GM19099 (cell line): Measurements from ENCODE around the gene CHFR.

Source experiments
- POLR2A ChIP-seq: IDR thresholded peaks from 3 replicates; pipeline ENCODE4 v1.6.1; 2011; ENCODE audit warnings: low read depth; ENCODE audit not compliant: insufficient read length; ENCODE audit errors: extremely low read depth

The CHFR gene

DNA sequence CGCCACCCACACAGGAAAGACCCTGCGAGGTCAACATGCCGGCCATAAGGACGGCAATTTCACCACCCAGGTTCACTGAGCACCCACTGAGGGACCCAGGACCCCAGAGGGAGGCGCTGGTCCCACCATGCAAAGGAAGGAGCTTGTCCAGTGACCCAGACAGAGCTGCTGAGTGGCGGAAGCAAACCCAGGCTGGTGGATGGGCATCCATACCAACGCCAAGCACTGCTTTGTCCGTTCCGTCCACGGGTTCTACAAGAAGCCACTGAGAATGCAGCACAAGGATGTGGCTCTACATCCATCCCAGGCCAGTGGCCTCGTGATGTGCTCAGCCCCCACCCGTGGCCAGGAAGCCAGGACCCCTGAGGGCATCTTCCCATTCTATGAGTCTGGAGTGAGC, 34.9 kb downstream of the CHFR start:
- TF ChIP-seq POLR2A: no peak

DNA sequence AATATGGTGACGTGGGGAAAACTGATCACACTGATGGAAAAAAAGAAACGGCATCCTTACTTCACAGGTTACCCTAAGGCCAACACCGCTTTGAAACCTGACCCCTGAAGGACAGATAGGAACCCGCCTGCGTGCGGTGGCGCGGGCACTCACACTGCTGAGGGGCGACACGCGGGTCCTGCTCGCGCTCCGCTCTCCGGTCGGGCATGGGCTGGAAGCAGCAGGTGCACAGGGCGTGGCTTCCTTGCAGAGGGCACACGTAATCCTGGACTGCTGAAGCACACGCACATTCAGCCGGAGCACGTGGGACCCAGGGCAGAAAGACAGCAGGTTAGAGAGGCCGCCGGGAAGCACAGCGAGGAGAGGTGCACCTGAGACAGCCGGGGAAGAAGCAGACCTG, 35.9 kb downstream of the CHFR start:
- TF ChIP-seq POLR2A: no peak

DNA sequence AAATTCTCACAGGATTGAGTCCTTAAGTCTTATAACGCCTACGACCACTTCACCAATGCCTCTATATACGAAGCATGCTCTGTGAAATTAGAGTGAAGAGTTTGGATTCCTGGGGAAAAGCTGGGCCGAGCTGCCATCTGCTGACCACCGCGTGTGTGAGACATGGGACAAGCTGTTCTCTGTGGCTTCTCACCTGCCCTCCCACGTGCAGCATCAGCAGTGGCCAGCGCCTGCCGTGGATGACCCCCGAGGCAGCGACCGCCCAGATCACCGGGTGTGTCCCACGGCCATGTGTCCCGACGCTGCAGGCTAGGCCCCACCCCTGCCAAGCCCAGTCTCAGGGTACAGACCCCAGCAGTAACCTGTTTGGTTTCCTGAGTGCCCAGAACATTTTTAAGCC, 37.1 kb downstream of the CHFR start:
- TF ChIP-seq POLR2A: no peak

DNA sequence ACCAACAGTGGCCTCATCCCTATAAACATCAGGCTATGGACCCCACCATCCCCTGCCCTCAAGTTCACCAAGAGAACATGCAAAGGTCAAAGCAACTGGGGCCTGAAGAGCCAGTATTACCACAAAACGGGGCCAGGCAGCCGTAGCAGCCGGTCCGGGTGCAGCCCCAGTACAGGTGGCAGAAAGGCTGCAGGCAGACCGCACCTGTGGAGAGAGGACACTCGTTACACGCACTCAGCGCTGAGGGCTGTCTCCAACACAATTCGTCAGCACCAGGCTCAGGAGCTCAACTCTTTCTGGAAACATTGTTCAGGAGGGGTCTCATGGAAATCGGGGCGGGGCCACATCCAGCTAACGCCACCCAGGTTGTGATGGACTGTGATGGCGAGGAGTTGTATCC, 38.9 kb downstream of the CHFR start:
- TF ChIP-seq POLR2A: no peak

DNA sequence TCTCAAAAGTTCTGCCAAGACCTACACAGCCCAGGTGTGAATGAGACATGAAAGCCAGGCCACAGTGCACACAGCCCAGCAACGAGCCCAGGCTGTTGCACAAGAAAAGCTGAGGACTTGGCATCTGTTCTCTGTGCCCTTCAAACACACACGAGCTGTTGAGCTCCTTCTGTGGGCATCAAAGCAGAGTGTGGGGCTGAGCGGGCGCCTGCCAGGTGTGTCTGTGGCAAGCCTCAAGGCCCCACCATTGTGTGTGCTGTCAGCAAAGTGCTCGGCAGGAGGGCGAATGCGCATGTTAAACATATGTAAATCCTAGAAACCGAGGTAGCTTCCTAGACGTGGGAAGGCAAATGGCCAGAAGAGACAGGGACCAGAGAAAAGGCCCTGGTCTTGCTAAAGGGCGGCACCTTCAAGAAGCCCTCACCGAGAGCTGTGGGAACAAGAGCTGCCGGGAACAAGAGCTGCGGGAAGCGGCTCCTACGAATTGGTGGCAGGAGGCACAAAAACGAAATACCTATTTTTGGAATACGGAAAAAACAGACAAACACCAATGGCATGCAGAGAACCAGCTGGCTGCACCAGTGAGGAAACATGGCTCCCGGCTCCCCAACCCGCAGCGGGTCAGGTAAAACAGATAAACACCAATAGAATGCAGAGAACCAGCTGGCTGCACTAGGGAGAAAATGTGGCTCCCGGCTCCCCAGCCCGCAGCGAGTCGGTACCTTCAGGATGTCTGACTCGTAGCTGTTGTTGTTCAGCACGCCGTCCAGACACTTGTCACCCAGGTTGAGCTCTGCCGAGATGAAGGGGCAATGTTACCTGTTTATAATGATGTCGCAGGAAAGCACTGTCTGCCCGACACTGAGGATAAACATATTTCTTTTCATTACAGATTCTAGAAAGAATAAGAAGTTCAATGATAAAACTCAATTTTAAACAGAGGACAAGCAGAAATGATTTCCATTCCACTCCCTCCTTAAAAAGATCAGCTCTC, 39.7 kb downstream of the CHFR start:
- no peak for TF ChIP-seq POLR2A

DNA sequence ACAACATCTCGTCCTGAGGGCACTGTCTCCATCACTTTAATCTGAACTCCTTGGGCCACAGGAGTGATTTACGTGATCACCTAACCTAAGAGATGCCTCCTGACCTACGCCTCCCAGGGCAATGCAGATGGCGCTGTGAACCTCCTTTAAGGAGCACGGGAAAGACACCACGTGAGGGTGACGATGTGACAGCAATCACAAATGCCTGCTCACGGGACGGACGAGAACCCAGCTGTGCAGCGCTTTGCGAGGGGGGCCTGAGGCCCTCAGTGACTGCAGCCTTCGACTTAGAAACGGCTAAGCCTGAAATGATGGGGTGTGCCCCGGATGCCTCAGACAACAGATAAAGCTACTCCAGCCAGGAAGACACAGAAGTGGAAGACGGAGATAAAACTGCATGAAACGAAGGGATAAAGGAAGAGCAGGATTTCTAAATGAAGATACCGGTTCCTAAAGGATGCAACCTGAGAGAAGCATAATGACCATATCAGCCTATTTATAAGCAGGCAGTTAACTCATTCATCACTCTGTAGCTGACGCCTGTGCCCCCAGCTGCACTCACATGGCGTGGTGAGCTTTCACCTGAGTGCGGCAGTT, 44.9 kb downstream of the CHFR start:
- TF ChIP-seq POLR2A: no peak

DNA sequence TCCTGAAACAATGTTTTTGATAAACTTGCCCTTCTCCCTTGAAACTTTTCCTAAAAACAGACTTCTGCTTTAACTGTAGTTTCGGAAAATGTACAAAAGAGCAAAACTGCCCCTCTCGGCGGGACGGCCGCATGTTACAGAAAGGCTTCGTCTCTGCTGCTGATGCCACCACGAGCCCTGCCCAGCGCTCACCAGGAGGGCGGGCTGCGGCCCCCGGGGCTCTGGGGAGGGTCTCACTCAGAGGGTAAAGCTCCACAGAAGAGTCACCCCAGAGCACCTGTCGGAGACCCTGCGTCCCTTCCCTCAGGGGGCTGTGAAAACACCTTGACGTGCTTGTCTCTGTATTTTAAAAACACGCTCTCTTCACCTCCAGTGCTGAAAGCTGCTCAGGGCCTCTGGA, 46.3 kb downstream of the CHFR start:
- TF ChIP-seq POLR2A: no peak

DNA sequence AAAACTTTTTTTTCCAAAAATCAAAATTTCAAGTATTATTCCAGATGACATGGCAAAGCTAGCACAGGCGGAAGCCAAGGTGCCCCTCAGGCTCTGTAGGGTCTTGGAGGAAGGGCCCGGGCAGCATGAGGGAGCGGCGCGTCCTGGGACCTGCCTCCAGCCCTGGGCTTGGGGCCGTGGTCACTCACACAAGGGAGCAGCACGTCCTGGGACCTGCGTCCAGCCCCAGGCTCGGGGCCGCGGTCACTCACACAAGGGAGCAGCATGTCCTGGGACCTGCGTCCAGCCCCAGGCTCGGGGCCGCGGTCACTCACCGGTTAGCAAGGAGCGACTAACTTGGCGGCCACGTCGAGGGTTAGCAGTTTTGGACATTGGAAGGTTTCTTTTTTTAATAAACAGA, 46.9 kb downstream of the CHFR start:
- TF ChIP-seq POLR2A: no peak

DNA sequence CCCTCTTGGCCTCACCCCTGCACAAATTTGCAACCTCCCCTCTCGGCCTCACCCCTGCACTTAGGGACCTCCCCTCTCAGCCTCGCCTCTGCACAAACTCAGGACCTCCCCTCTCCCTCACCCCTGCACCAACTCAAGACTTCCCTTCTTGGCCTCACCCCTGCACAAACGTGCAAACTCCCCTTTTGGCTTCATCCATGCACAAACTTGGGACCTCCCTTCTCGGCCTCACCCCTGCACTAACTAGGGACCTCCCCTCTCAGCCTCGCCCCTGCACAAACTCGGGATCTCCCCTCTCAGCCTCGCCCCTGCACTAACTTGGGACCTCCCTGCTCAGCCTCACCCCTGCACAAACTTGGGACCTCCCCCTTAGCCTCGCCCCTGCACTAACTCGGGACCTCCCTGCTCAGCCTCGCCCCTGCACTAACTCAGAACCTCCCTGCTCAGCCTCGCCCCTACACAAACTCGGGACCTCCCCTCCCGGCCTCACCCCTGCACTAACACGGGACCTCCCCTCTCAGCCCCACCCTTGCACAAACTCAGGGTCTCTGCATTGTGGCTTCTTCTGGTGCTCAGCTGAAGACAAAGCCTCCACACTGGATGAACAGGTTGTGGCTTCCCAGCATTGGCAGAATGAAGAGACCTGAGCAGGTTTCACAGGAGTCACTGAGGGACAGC, 47.7 kb downstream of the CHFR start:
- no peak for TF ChIP-seq POLR2A

DNA sequence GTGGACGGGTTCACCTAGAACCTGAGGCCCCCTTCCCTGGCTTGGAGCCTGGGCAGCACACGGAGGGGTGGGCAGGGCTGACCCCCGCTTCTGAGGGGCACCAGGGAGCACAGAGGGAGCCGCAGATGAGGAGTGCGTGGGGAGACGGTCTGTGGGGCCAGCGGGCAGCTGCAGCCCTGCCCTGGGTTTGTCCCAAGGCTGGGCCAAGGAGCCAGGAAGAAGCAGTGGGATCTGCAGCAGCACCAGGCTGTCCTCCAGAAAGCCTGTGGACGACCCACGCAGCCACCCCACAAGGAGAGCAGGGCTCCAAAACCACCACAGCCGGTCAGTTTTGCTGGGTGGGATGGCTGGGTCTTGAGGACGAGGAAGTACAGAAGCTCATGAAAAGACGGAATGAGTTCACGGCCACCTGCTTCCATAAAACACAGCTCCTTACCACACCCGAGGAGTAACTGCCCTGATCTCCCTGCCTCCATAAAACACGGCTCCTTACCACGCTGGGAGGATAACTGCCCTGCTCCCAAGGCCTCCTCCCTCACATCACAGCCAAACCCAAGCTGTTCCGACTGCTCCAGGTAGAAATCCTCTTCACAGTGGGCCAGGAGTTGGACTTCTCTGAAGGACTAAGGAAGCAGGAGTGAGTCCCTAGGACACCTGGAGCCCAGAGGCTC, 48.9 kb downstream of the CHFR start:
- no peak for TF ChIP-seq POLR2A

DNA sequence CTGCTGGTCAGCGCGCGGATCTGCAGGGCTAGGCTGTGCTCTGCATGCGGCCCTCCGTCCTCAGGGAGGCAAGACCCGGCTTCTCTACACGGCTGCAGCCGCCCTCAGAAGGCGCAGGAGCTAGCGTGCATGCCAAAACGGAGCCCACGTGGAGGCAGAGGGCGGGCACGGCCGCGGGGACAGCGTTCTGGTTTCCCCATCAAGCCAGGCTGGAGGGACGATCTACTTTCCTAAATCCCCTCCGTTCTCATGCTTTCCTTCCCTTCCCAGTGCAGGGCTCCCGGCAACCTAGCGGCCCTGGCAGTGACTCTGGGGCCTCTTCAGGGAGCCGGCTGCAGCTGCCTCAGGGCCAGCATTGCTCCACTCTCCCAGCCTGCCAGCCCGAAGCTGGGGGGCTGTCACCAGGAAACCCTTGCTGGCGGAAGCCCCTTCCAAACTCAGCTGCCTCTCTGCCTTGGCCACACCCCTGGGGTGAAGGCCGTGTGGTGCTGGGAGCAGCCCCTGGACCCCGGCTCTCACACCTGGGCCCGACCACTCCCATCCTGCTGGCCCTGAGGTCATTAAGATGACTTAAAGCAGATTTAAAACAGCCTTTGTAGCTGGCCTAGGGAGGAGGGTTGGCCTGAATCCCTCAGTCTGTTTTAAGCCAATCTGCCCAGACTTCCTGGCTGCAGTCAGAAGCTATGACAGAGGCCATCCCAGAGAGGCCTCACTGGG, 49.6 kb downstream of the CHFR start:
- TF ChIP-seq POLR2A: no peak

DNA sequence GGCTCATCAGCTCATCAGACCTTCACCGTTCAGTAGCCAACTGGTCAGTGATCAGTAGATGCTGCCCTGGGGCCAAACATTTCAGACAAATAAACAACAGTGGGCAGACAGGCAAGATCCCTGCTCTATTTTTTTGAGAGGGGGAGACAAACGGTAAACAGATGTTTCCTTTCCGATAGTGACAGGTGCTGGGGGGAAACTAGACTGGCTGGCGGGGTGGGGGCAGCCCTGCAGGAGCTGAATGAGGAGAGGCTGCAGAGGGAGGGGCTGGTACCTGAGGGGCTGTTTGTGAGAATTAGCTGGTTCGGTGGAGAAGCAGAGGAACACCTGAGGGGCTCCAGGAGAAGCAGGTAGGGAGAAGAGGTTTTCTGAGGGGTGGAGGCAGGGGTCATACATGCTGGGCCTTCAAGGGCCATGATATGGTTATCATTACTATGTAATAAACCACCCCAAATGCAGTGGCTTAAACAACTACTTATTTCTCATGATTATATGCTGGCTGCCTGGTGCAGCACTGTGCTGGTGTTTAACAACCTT, 50.5 kb downstream of the CHFR start:
- no peak for TF ChIP-seq POLR2A

DNA sequence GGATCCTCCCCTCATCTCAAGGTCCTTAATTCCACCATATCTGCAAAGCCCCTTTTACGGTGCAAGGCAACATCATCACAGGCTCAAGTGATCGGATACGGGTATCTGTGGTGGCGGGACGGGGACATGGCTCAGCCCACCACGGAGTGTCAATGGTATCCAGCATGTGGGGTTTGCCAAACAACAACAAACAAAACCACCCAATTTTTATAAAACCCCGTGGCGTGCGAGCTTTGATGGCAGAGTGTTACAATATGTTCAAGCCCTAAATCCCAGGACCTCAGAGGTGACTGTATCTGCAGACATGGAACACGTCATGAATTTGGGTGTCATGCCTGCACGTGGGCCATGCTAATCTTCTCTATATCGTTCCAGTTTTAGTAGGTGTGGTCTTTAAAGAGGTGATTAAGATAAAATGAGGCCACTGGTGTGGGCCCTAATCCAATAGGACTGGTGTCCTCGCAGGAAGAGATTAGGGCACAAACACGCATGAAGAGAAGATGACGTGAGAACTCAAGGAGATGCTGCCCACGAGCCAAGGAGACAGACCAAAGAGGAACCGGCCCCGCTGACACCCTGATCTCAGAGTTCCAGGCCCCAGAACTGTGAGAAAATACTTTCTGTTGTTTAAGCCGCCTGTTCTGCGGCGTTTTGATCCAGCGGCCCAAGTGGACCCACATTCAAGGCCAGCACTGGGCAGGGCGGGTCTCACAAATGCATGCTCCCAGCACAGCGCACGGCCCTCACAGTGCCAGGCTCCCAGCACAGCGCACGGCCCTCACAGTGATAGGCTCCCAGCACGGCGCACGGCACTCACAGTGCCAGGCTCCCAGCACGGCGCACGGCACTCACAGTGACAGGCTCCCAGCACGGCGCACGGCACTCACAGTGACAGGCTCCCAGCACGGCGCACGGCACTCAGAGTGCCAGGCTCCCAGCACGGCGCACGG, 52.1 kb downstream of the CHFR start:
- no peak for TF ChIP-seq POLR2A

DNA sequence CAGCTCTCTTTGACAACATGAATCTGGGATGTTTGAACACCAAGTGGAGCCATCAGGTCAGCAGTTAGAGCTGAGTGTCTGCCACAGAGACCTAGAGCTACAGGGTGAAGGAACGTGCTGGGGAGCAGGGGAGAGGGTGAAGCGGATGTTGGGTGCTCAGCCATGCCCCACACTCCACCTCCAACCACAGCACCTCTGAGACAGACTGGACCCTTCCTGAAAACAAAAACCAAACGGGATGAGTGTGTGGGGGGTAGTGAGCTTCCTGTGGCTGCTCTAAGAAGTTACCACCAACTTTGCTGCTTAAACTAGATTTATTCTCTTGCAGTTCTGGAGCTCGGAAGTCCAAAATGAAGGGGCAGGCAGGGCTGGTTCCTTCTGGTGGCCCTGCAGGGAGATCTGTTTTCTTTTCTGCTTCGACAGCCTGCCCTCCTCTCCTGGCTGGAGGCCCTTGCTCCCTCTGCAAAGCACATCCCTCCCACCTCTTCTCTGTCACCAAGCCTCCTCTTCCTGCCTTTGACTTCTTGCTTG, 53.2 kb downstream of the CHFR start:
- TF ChIP-seq POLR2A: no peak

DNA sequence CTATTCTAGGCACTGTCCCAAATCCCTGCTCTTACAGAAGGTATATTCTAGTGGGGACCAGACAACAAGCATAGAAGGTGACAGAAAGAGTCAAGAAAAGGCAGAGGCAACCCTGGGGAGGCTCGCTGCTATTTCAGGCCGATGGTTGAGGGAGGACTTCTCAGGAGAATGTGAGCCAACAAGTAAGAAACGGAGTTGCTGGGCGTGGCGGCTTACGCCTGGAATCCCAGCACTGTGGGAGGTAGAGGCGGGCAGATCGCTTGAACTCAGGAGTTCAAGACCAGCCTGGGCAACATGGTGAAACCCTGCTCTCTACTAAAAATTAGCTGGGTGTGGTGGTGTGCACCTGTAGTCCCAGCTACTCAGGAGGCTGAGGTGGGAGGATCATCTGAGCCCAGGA, 54.1 kb downstream of the CHFR start:
- TF ChIP-seq POLR2A: no peak
